ENCODE data around the gene NRXN2.
A peak's percentile ranks its signal among the peaks of the same experiment; 100 is the strongest.
"Not testable (repeated sequence)": the region's sequence is repeated elsewhere in the genome, so short reads cannot be mapped to it uniquely, and the experiment has no call there.

The NRXN2 gene

GRCh38 chr11:64665411-64665821 lies 57.6 kb downstream of the NRXN2 start:
- DNase-seq, result no peak

DNA sequence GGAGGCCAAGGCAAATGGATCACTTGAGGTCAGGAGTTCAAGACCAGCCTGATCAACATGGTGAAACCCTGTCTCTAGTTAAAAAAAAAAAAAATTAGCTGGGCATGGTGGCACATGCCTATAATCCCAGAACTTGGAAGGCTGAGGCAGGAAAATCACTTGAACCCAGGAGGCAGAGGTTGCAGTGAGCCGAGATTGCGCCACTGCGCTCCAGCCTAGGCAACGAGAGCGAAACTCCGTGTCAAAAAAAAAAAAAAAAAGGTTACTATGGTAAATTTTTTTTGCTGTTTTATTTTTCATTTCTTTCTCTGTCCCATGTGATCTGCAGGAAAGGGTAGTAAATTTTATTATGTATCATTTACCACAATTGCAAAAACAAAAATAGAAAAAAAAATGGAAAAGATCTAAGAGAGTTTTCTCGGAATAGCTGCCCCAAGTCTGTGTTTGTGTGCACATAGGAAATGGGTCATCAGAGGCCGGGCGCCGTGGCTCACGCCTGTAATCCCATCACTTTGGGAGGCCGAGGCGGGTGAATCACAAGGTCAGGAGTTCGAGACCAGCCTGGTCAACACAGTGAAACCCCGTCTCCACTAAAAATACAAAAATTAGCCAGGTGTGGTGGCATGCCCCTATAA lies 58.6 kb downstream of the NRXN2 start:
- not testable (repeated sequence) for DNase-seq

GRCh38 chr11:64663656-64664055 lies 59.3 kb downstream of the NRXN2 start:
- no peak for DNase-seq

DNA sequence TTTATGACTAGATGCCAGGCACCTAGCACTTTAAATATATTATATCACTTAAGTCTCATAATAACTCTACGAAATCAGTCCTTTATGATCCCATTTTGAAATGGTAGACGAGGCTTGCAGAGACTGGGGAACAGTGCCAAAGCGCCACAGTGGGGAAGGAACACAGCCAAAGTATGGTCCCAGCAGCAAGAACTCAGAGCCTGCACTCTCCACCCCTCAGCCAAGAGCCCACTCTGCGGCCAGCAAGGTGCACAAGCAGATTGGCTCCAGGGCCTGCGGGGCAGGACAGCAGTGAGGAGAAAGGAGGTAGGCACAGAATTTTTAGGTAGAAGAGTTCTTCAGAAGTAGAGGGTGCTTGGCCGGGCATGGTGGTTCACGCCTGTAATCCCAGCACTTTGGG lies 61.4 kb downstream of the NRXN2 start:
- no peak for DNase-seq

DNA sequence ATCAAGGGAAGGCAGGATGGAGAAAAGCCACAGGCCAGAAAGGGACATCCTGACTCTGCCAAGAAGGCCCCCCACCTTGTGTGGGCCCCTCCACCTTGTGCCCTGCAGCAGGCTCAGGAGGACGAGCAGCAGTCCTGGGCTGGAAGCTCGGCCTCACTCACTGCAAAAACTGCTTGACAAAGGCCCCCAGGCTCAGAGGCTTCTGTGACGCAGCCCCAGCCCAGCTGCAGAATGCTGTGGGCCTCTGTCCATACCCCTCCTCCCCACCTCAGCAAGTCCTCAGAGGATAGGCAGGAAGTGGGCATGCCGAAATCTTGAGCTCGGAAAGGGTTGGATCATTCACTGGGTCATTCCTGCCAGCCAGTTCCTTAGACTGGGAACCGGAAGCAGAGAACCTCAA lies 61.9 kb downstream of the NRXN2 start:
- DNase-seq, result no peak

DNA sequence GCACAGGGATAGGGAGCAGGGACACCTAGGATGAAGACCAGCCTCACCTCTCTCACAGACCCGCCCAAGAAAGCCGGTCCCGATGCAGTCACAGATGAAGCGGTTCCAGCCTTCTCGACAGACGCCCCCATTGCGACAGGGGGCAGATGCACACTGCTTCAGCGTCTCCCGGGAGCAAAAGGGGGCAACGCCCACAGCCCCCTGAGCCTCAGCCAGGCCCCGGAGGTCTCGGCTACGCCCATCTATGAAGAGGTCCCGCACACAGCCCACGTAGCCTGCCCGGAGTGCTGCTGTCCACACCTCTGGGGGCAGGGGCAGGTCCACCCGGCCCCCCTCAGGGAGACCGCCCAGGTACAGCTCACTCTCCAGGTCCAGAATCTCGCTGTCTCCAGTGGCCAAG lies 62.3 kb downstream of the NRXN2 start:
- DNase-seq, result no peak

DNA sequence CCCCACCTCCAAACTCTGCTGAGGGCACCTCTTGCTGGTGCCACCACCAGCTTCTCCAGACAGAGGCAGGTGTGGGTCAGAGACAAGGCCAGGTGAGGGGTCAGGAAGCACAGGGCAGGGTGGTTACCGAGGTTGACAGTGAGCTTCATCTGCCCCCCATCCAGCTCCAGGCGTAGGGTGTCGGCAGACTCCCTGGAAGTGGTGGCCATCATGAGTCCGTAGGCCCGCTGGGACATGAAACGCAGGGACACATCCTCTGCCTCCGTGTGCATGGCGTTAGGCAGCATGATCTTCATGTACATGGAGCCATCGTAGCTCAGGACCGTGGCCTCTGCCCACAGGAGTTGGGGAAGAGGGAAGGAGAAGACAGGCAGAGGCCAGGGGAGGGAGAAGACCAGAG lies 62.8 kb downstream of the NRXN2 start:
- DNase-seq, result no peak

DNA sequence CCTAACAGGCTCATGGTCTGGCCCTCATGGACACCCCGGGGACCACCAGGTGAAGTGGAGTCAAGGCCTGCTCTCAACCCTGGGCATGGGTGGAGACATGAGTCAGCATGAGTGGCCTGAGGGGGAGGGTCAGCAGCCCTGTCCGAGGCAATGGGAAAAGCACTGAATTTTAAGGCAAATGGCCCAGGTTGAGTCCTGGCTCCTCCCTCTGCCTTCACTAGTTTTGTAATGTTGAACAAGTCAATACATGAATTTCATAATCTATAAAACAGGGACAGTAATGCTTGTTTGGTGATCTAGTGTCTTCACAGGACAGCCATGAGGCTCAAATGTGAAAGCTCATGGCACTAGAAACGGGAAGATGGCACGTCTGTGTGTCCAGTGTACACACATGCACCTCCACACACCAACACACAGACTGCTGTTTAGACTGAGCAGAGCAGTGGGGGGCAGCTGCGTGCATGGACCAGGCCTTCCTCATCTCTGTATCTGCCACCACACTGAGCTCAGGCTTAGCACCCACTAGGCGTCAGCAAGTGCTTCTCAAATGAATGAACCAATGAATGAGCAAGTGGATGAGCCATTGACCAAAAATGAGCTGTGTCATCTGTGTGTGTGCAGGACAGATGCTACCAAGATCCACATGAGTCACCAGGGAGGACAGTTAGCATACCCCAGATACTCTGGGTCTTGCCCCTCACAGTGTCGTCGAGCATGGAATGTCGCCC lies 63.4 kb downstream of the NRXN2 start:
- no peak for DNase-seq

- DNase-seq, result no peak
Measured at GRCh38 chr11:64658265-64658664, 64.7 kb downstream of the NRXN2 start.

DNA sequence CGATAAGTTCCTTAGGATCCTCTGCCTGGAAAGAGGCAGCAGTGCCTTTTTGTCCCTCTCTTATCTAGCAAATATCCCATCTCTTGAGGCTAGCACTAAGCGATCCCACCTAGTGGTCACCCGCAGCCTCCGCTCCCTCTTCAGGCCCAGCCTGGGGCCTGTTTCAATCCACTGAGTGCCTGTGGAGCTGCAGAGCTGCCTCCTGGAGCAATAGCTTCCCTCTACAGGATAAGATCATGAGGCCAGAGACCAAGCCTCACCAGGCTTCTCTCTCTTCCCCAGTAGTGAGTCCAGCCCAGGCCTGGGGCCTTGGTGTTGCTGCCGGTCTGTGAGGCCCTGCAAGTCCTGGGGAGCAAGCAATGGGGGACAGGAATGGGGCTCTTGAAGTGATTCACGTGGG lies 66.1 kb downstream of the NRXN2 start:
- no peak for DNase-seq

- DNase-seq, result peak; percentile 16
Measured at GRCh38 chr11:64655941-64656601, 66.9 kb downstream of the NRXN2 start.

DNA sequence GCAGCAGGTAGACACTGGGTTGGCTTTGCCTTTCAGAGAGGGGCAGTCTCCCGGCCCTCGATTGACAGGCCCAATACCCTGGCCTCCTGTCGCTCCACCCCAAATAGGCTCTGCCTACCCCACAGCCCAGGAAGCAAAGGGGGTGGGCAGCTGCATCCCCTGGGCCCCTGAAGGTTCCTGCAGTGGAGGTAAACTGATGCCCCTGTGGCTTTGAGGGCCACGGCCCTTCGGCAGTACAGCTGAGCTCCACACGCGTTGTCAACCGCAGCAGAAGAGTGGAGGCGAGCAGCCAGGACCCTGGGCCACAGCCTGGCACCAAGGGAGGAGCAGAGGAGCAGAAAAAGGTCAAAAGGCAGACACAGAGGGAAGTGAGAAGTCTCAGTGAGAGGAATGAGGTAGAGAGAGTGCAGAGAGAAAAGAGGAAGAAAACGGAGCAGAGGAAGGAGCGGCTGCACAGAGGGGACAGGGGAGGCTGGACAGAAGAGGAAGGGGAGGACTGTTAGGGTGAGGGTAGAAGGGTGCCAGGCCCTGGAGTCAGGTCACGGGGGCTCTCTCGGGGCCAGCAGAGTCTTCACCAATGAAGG lies 67.9 kb downstream of the NRXN2 start:
- no peak for DNase-seq

DNA sequence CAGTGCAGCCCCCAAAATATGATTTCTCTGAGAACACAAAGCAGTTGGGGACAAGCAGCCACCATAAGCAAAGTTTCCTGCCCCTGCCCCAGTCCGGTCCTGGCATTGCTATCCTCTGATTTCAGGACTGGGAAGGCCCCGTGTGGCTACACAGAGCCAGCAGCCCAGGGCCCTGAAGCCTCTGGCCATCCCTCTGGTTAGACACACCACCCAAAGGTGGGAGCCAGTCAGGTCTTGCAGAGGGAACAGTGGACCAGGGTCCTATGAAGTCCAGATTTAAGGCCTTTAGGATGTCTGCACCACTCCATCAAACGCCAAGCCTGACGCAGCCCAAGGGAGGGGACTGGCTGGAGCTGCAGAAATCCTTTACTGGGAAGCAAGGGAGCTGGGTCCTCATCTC lies 68.6 kb downstream of the NRXN2 start:
- no peak for DNase-seq

DNA sequence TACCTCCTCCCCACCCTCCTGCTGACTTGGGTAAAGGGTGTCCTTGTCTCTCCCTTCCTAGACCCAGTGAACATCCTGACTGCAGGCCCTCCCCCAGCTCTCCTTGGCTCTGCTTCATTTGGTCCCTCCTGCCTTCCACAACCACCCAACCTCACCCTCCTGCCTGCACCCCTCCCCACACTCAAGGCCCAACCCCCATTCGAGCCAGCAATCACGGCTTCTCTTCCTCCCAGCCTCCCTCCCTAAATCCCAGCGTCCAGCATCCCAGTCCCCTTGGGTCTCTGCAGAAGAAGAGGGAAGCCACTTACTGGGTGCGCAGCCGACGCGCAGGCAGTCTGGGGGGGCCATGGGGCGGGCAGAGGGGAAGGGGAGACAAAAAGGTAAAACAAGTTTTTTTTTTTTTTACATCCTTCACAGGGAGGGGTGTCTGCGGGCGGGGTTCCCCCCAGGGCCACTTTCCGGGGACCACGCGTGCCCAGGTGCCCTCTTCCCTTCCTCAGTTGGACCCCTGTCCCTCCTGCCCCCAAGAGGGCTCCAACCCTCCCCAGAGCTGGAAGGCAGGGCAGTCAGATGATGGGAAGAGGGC lies 69.5 kb downstream of the NRXN2 start:
- DNase-seq, result no peak

GRCh38 chr11:64652586-64653387 lies 70.2 kb downstream of the NRXN2 start:
- DNase-seq, result peak; percentile 46

- no peak for DNase-seq
Measured at GRCh38 chr11:64650923-64651523, 72.0 kb downstream of the NRXN2 start.

- no peak for DNase-seq
Measured at GRCh38 chr11:64649291-64649697, 73.7 kb downstream of the NRXN2 start.

- DNase-seq, result no peak
Measured at GRCh38 chr11:64648551-64648950, 74.4 kb downstream of the NRXN2 start.

GRCh38 chr11:64647019-64647779 lies 75.8 kb downstream of the NRXN2 start:
- DNase-seq, result no peak

- no peak for DNase-seq
Measured at GRCh38 chr11:64644647-64645275, 78.2 kb downstream of the NRXN2 start.
